ENCODE data around the gene CDA. TPM values are rescaled to one million over a fixed set of nuclear protein-coding genes. Genes with fewer than 3 reads are reported as not detected.

Gene CDA
- total RNA-seq, 1 experiment from 2014 or later = 6.5 TPM

DNA sequence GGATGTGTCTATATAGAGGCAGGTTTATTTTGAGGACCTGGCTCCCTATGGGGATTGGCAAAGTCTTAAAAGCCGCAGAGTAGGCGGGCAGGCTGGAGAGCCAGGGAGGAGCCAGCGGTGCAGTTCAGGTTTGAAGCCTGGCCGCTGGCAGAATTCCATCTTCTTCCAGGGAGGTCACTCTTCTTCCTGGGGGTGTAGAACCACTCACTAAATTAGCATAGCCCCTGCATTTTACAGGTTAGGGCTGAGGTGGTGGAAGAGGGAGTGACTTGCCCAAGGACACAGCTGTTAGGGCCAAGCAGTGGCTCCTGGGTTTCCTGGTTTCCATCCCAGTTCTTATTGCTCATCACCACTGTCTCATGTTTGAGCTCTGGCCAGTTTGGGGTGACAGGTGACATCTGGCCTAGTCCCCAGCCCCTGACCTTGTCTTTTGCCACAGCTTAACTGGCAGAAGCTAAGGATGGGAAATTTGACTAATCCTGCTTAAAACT is 45.7 kb downstream of the CDA start:
- Histone ChIP-seq H3K4ac (ENCODE audit: low read depth, low read length) (no peak overlapping the region), H3K9ac (ENCODE audit: extremely low read depth, insufficient read length, low read length) (no peak overlapping the region), H3K79me1 (ENCODE audit: insufficient read depth, low read depth, low read length, poor library complexity, severe bottlenecking) (no peaks in the 10 kb centered on the region), H2BK12ac (ENCODE audit: insufficient read length, low read depth, low read length) (no peak overlapping the region), H2BK15ac (ENCODE audit: low read depth, low read length) (no peak overlapping the region), H3K23ac (ENCODE audit: insufficient read length, low read depth, low read length) (no peak overlapping the region), H3K18ac (ENCODE audit: insufficient read length, low read depth, low read length) (no peak overlapping the region), H3K9me3 (ENCODE audit: control insufficient read depth, low read depth, low read length) (peaks cover 2% of the 10 kb centered on the region), H2BK20ac (ENCODE audit: low read depth, low read length, poor library complexity, severe bottlenecking) (no peak overlapping the region), H3K27me3 (ENCODE audit: insufficient read depth, low read length) (no peaks in the 10 kb centered on the region), H3T11ph (ENCODE audit: low read length) (no peak overlapping the region), H3K56ac (ENCODE audit: insufficient read length, low read depth, low read length) (no peak overlapping the region), H2AK5ac (ENCODE audit: insufficient read length, low read length) (no peak overlapping the region), H3K4me2 (ENCODE audit: insufficient read depth, insufficient read length, low read length) (peak overlapping the region; percentile 95), H2BK5ac (ENCODE audit: insufficient read length, low read length) (no peak overlapping the region), H4K5ac (ENCODE audit: insufficient read length, low read depth, low read length) (no peak overlapping the region), H2AFZ (ENCODE audit: low read length) (no peak overlapping the region), H4K20me1 (ENCODE audit: control insufficient read depth, insufficient read depth, insufficient read length) (no peaks in the 10 kb centered on the region), H3K79me2 (ENCODE audit: insufficient read depth, low read length) (no peaks in the 10 kb centered on the region), H4K91ac (ENCODE audit: insufficient read length, low read depth, low read length) (no peak overlapping the region), H3K4me1 (ENCODE audit: insufficient read depth, low read length) (no peaks in the 10 kb centered on the region), H3K14ac (ENCODE audit: insufficient read depth, low read length) (no peak overlapping the region), H3K23me2 (ENCODE audit: insufficient read length, low read depth, low read length, poor library complexity, severe bottlenecking) (peaks cover 9% of the 10 kb centered on the region), H4K8ac (replicated peaks; ENCODE audit: insufficient read length, low read depth, low read length) (no peak overlapping the region), H3K27ac (ENCODE audit: insufficient read length, low read depth, low read length) (no peak overlapping the region), H2BK120ac (ENCODE audit: low read depth, low read length, poor library complexity, severe bottlenecking) (no peak overlapping the region)
- no CpG with 5 or more reads among the region's 4 CpGs for WGBS (ENCODE audit: extremely low coverage, insufficient read length, low lambda C conversion rate)
- no peaks in the 10 kb centered on the region; the same call in 1 of the 2 replicates for H3K27me3 Mint-ChIP-seq (ENCODE audit: low read depth)
- H3K36me3 Mint-ChIP-seq (ENCODE audit: insufficient read depth in 1 of 3, low read depth in 3 of 3) = peaks cover 0 to 11% (median 10%) of the 10 kb centered on the region in 3 experiments; a peak in 4 of 7 replicates
- H3K9me3 Mint-ChIP-seq = no peaks in the 10 kb centered on the region; a peak in 1 of 5 replicates
- TF ChIP-seq, protein P1, sequence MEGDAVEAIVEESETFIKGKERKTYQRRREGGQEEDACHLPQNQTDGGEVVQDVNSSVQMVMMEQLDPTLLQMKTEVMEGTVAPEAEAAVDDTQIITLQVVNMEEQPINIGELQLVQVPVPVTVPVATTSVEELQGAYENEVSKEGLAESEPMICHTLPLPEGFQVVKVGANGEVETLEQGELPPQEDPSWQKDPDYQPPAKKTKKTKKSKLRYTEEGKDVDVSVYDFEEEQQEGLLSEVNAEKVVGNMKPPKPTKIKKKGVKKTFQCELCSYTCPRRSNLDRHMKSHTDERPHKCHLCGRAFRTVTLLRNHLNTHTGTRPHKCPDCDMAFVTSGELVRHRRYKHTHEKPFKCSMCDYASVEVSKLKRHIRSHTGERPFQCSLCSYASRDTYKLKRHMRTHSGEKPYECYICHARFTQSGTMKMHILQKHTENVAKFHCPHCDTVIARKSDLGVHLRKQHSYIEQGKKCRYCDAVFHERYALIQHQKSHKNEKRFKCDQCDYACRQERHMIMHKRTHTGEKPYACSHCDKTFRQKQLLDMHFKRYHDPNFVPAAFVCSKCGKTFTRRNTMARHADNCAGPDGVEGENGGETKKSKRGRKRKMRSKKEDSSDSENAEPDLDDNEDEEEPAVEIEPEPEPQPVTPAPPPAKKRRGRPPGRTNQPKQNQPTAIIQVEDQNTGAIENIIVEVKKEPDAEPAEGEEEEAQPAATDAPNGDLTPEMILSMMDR (conservative IDR thresholded peaks at IDR 0.05) = no peak
- peak; percentile 78 for DNase-seq
- H3K4me3 Mint-ChIP-seq = peak overlapping the region; percentile 79 to 92
- no peak overlapping the region; a peak in 1 of 7 replicates for H3K27ac Mint-ChIP-seq
- H3K4me1 Mint-ChIP-seq = peaks cover 12 to 16% of the 10 kb centered on the region in 2 experiments

All from H9 (cell line).